ENCODE results near the gene TXNRD3.

DNA sequence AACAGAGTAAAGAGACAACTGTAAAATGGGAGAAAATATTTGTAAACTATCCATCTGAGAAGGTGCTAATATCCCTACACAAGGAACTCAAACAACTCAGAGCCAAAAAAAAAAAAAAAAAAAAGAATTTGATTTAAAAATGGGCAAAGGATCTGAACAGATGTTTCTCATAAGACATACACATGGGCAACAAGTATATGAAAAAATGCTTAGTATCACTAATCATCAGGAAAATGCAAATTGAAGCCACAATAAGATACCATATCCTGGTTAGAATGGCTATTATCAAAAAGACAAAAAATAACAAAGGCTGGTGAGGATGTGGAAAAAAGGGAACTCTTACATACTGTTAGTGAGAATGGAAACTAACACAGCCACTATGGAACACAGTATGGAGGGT is 36.2 kb downstream of the TXNRD3 start:
- TF ChIP-seq, protein P1, sequence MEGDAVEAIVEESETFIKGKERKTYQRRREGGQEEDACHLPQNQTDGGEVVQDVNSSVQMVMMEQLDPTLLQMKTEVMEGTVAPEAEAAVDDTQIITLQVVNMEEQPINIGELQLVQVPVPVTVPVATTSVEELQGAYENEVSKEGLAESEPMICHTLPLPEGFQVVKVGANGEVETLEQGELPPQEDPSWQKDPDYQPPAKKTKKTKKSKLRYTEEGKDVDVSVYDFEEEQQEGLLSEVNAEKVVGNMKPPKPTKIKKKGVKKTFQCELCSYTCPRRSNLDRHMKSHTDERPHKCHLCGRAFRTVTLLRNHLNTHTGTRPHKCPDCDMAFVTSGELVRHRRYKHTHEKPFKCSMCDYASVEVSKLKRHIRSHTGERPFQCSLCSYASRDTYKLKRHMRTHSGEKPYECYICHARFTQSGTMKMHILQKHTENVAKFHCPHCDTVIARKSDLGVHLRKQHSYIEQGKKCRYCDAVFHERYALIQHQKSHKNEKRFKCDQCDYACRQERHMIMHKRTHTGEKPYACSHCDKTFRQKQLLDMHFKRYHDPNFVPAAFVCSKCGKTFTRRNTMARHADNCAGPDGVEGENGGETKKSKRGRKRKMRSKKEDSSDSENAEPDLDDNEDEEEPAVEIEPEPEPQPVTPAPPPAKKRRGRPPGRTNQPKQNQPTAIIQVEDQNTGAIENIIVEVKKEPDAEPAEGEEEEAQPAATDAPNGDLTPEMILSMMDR (conservative IDR thresholded peaks at IDR 0.05; ENCODE audit: low read depth, low read length): no peak
- TF ChIP-seq EZH2 (IDR thresholded peaks at IDR 0.05; ENCODE audit: low read length, unreplicated experiment): no peak
- TF ChIP-seq EZH2phosphoT487 (IDR thresholded peaks at IDR 0.05; ENCODE audit: borderline replicate concordance, low read length): no peak

Data from PC-3 (cell line).